Measurements from ENCODE around the gene LINGO4.
"Not testable (repeated sequence)": the region's sequence is repeated elsewhere in the genome, so short reads cannot be mapped to it uniquely, and the experiment has no call there.

LINGO4 gene

DNA sequence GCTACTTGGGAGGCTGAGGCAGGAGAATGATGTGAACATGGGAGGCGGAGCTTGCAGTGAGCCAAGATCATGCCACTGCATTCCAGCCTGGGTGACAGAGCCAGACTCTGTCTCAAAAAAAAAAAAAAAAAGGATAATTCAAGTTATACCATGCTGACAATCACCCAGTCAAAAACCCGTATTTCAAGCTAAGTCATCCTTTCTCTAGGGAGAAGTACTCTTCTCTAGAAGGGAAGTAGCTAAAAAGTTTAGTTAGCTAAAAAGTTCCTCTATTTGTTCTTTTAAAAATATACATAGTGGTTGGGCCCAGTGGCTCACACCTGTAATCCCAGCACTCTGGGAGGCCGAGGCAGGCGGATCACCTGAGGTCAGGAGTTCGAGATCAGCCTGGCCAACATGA lies 24.5 kb downstream of the LINGO4 start:
- peak; percentile 24 to 79 (median 52) for DNase-seq

DNA sequence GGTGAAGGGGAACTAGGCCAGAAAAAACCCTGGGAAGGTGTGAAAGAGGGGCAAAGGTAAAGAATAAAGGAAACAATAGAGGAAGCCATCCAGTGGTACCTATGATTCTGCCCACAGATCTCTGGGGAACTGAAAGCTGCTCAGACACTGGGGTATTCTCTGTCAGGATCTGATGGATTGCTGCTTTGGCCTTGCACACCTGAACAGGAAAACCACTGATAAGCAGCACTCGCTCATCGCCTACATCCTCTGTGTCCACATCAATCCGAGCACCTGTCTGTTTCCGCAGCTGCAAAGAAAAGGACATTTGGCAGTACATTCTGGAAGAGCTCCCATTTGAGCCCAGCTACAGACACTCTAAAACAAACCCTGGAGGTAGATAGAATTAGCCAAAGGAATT lies 25.4 kb downstream of the LINGO4 start:
- DNase-seq: no peak

DNA sequence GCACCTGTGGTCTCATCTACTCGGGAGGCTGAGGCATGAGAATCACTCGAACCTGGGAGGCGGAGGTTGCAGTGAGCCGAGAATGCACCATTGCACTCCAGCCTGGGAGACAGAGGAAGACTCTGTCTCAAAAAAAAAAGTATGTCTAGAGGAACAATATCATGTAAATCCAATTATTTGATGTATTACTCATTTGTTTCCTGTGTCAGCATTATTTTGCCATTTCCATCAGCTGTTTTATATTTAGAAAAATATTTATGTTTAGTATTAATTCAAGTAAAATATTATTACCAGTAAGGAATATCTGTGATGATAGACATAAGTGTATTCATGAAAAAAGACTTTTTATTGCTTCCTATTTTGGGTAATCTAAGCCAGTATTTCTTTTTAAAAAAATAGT lies 27.9 kb downstream of the LINGO4 start:
- no peak for DNase-seq

DNA sequence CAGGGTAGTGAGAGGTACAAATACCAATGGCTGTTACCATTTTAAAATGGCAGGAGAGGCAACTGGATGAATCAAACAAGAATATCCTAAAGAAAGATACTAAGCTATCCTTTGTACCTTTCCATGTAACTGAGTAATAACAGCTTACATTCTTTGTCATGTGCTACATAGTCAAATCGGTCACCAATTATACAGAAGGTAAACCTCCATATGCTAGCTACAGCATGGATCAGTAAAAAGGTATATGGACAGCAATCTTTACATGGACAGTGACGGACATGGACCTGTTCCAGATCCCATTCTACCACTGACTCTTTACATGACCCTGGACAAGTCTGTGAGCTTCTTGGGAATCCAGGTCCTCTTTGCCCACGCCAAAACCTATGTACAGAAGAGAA lies 28.6 kb downstream of the LINGO4 start:
- no peak for DNase-seq

DNA sequence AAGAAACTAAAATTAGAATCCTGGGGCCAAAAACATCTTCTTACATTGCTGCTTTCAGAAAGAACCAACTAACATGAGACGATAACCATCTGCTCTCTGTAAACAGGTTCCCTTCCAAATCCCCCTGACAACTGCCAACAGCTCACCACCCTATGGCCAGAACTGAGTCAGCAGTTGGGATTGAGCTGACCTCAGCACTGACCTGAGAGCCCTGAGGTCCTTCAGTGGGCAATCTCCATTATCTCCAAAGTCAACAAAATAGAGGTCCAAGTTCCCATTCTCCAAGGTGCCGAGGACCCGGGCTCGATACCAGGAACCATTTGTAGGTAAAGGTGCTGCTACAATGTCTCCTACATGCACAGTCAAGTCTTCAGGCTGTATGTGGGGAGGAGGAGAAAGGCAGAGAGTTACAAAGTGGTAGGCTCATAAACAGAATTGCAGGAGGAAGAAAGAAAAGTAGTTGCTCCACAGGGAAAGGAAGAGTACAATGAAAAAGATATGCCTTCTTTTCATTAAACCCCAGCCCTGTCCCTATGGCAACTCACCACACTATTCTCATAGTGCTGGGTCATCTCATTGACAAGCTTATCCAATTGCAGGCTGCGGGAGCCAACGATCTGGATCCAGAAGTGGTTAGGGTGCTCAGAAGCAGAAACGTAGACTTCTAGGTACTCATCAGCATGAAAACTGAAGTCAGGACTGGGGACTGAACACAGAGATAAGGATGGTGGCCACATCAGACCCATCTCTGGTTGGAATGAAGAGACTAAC lies 29.1 kb downstream of the LINGO4 start:
- DNase-seq: no peak

DNA sequence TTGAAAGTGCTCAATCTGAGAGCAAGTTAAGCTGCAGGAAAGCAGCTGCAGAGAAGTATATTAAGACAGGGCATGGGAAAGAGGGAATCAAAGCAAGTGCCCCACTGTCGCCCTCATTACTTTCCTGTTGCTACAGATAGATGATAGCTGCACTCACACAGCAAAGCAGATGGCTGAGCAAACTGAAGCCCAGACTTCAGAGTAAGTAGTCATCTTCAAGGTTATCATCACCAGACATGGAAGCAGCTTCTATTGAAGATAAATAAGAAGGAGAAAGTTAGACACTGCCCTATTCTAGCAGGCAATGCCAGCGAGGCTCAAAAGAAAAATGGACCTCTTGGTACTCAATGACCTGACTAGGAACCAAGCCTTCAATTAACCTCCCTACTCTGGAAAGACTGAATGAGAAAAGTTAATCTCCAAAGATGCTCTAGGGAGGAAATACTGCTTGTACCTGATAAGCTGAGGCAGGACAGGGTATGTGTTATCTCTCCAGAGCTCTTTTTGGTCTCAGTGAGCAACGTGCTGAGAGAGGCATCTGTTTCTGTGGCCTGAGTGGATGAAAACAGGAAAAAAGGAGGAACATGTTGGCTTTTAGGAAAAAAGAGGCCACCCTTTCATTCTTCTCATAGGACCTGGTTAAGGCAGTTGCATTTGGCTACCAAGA lies 30.8 kb downstream of the LINGO4 start:
- DNase-seq: no peak

DNA sequence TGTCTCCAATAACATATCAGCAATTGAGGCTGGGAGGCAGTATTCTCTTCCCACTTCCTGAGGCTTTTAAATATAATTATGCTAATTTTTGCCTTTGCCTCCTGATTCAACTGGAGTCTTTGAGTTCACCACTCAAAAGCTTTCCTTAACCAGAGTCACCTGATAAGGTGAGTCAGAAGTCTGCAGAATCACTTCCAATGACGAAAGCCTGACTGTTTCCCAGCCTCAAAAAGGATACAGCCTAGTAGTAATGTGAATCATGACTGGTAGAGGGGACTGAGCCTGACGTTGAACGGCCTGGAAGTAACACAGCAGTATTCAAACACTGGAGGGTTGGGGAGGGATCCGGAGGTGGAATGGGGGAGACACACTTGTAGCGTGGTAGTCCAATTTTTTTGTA lies 31.5 kb downstream of the LINGO4 start:
- no peak for DNase-seq

DNA sequence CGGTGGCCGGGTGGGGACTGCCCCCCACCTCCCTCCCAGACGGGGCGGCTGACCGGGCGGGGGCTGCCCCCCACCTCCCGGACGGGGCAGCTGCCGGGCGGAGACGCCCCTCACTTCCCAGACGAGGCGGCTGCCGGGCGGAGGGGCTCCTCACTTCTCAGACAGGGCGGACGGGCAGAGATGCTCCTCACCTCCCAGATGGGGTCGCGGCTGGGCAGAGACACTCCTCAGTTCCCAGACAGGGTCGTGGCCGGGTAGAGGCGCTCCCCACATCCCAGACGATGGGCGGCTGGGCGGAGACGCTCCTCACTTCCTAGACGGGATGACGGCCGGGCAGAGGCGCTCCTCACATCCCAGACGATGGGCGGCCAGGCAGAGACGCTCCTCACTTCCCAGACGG lies 35.9 kb downstream of the LINGO4 start:
- not testable (repeated sequence) for DNase-seq

DNA sequence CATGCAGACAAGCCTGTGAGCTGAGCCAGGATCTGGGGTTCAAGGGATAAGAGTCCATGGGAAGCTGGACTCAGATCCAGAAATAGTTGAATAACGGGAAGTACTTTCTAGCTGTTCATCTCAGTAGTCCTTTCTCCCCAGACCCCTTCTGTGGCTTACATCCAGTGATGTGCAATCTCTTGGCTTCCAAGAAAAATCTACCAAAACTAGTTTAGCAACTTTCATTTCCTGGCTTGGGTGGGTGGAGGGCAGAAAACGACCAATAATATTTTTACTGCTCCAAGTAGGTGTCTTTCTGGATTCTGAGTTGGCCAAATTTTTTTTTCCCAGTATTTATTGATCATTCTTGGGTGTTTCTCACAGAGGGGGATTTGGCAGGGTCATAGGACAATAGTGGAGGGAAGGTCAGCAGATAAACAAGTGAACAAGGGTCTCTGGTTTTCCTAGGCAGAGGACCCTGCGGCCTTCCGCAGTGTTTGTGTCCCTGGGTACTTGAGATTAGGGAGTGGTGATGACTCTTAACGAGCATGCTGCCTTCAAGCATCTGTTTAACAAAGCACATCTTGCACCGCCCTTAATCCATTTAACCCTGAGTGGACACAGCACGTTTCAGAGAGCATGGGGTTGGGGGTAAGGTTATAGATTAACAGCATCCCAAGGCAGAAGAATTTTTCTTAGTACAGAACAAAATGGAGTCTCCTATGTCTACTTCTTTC lies 36.7 kb downstream of the LINGO4 start:
- DNase-seq: not testable (repeated sequence)

DNA sequence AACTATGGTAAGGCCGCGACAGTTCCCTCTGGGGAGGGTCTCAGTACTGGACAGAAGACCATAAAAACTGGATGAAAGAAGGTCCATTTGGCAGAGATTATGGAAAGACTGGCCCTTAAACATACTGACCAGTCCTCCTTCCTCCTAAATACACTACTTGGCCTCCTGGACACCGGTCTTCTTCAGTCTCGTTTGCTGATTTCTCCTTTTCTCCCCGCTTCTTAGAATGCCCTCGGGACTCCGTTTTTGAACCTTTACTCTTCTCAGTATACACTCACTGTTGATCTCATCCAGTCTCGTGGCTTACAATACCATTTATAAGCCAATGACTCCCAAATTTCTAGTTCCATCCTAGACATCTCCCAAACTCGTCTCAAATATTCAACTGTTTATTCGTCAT lies 41.2 kb downstream of the LINGO4 start:
- peak in 3 of 4 experiments; percentile 14 to 26 (median 21) for DNase-seq

DNA sequence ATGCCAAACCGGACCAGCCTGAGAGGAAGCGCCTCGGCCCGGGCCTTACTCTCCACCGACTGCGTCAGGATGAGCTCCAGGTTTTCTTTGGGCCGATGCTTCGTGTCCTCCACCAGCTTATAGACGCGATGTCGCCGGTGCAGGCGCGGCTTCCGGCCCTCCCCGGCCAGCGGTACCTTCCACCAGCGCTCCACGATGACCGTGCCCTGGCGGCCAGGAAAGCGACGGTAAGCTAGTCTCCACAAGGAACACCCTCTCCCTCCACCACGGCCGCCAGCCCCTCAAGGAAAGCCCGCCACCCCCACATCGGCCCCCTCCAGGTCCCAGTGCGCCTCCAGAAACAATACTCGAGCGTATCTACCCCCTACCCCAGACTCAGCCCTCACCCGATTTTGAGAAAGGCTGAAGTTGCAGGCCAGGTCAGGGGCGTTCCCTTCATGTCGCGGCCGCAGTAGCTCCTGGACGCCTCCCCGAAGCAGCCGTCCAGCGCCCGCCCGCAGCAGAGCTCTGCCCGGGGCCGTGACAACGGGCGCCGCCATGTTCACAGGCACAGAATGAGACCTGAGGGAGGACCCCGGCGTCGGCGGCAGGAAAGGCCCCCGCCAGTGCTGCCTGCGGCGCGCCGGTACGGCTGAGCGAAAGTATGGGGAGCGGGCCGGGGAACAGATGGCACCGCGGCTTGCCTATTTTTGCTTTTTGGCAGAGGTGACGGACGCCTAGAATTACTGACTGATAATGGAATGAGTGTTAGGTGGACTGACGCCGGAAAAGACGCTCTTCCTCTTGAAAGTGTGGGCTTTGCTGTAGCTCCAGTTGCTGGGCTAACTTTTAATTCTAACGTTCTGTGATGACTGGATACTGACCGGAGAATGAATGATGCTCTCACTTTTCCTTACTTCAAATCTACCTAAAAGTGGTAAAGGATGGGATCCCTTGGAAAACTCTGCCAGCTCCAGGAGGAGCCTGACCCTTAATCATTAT lies 42.0 kb downstream of the LINGO4 start, which contains the start of gene MRPL9:
TSS of gene MRPL9 (minus strand) at position 556 of the 981 bp plus-strand sequence. CDS start at position 539, 17 bp downstream.
- DNase-seq: peak; percentile 78 to 92 (median 84)

DNA sequence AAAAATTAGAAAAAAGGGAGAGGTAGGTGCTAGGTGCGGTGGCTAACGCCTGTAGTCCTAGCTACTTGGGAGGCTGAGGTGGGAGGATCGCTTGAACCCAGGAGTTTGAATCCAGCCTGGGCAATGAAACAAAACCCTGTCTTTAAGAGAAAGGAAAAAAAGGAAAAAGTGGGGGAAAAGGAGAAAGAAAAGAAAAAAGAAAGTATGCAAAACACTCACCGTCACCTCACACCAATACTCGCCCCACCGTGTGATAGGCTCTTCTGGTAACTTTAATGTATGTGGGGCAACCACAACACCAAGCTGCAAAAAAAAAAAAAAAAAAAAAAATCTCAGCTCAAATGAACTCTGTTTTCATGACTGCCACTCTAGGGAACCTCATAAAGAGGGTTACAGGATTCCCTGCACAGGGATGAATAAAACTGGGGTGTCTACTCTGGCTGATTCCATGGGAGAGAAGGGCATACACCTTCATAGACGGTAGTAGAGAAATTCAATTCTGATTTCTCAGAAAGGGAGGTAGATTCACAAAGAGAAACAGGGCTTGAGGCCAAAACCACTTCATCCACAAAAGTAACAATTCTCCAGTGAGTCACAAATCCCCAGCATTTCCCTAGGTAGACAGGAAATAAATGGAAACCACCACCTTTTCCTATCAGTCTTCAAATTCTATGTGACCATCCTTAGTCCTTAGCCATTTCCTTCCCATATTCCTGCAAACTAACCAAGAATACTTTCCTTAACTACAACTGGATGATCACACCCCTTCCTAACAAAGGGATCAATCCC lies 44.4 kb downstream of the LINGO4 start:
- no peak for DNase-seq

DNA sequence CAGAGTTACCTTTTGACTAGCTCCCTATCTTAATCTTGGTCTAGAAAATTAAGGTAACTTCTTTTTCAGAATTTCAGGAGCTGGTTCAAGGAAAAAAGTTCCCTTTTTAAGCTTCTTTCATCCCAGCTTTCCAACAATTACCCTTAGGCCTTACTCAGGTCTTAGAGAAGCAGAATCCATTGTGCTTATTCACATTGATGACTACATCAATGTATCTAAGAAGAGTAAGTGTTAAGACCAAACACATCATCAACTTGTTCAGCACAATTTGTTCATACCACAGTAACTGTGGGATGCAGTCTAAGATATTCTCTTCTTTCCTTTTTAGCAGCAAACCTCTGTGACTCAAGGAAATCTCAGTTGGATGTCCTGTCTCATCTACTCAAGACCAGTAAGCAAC lies 46.0 kb downstream of the LINGO4 start:
- no peak for DNase-seq

DNA sequence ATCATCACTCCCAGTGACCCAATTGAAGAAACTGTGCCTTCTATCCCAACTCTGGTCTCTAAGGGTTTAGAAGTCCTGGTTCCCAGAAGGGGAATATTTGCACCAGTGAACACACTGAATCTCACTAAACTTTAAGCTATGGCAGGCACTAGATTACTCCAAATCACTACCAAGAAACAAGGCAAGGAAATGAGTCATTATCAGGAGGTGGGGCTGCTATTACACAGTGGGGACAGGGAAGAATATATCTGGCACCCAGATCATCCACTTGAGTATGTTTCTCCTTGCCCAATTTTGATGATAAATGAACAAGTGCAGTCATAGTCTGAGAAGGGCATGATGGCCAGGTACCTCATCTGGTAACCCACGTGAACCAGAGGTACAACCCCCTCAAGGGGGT lies 48.9 kb downstream of the LINGO4 start:
- DNase-seq: peak in 3 of 4 experiments; percentile 30 to 39 (median 39)
